Endodermal cell (in vitro differentiated cells): ENCODE measurements around the gene NEDD9. TPM values are rescaled to one million over a fixed set of nuclear protein-coding genes. Genes with fewer than 3 reads are reported as not detected.

ENCODE experiments used
- DNase-seq: peaks from one replicate; pipeline ENCODE4 v3.0.0-alpha.2; 2017
- H3K27ac ChIP-seq: 2 replicates; pipeline ENCODE4 v1.5.1; 2013; ENCODE audit warnings: mild to moderate bottlenecking, low read depth, low read length, moderate library complexity
- H3K27me3 ChIP-seq: 2 replicates; pipeline ENCODE4 v1.6.1; 2013; ENCODE audit warnings: mild to moderate bottlenecking, low read length, moderate library complexity; ENCODE audit not compliant: insufficient read depth, control insufficient read depth, poor library complexity, severe bottlenecking
- H3K36me3 ChIP-seq: 2 replicates; pipeline ENCODE4 v1.7.0; 2013; ENCODE audit warnings: mild to moderate bottlenecking, low read length, moderate library complexity; ENCODE audit not compliant: control insufficient read depth, insufficient read depth
- H3K4me1 ChIP-seq: one replicate; pipeline ENCODE4 v1.7.0; 2013; ENCODE audit warnings: low read length; ENCODE audit not compliant: control insufficient read depth, insufficient read depth
- H3K4me3 ChIP-seq: 2 replicates; pipeline ENCODE4 v1.5.1; 2013; ENCODE audit warnings: mild to moderate bottlenecking, low read length, moderate library complexity
- H3K9ac ChIP-seq: 2 replicates; pipeline ENCODE4 v1.6.1; 2013; ENCODE audit warnings: mild to moderate bottlenecking, low read length, moderate library complexity; ENCODE audit not compliant: poor library complexity, severe bottlenecking; ENCODE audit errors: extremely low read depth
- H3K9me3 ChIP-seq: 2 replicates; pipeline ENCODE4 v1.6.1; 2013; ENCODE audit warnings: mild to moderate bottlenecking, low read length, moderate library complexity; ENCODE audit not compliant: control insufficient read depth
- H3K27ac Mint-ChIP-seq: 2 replicates; pipeline ENCODE4 v1.8.0; 2020; ENCODE audit warnings: mixed read lengths
- H3K27me3 Mint-ChIP-seq: 2 replicates; pipeline ENCODE4 v1.8.0; 2021; ENCODE audit warnings: mild to moderate bottlenecking, mixed read lengths; ENCODE audit not compliant: insufficient read depth
- H3K36me3 Mint-ChIP-seq: 2 replicates; pipeline ENCODE4 v1.8.0; 2020; ENCODE audit warnings: low read depth, mixed read lengths
- H3K4me1 Mint-ChIP-seq: 2 replicates; pipeline ENCODE4 v1.8.0; 2020; ENCODE audit warnings: mixed read lengths
- H3K4me3 Mint-ChIP-seq: 2 replicates; pipeline ENCODE4 v1.8.0; 2020; ENCODE audit warnings: mild to moderate bottlenecking, moderate library complexity, mixed read lengths
- H3K9me3 Mint-ChIP-seq: 2 replicates; pipeline ENCODE4 v1.8.0; 2020; ENCODE audit warnings: mild to moderate bottlenecking, mixed read lengths
- CTCF ChIP-seq: fragments of 200-600 bp; sonication (generic); conservative IDR thresholded peaks from 2 replicates; pipeline ENCODE4 v1.5.0; 2021; ENCODE audit warnings: antibody characterized with exemption, mild to moderate bottlenecking
- WGBS, 2 experiments: methylation state at CpG; one replicate each; pipeline versions ENCODE4 v1.1.5 to v1.1.7; 2013; ENCODE audit warnings: missing lambda C conversion rate in 2 of 2, mixed read lengths in 1 of 2; ENCODE audit not compliant: insufficient coverage in 1 of 2, insufficient read length in 1 of 2; 5-methylcytosine and 5-hydroxymethylcytosine counted together
- total RNA-seq, 2 donors: library from RNA; stranded (reverse); fragmentation: NEBNext Ultra II Directional in 1 of 2; extraction: Animal tissue kit (Norgen Biotek cat#: 25700) in 1 of 2; gene quantifications; 2 replicates in 1 of 2; 3 replicates in 1 of 2; pipeline ENCODE4 v1.2.1, GENCODE V29; 2021

NEDD9 gene
- total RNA-seq, 2 donors from 2014 or later, result 1.7 to 7.4 TPM

GRCh38 chr6:11270030-11271027 is 37.9 kb upstream of the NEDD9 start:
- H3K36me3 ChIP-seq, result no peaks in the 10 kb centered on the region
- H3K27ac ChIP-seq, result no peak overlapping the region
- TF ChIP-seq CTCF, result no peak
- Mint-ChIP-seq H3K36me3 (no peaks in the 10 kb centered on the region), H3K4me3 (no peak overlapping the region), H3K27me3 (no peaks in the 10 kb centered on the region), H3K9me3 (no peaks in the 10 kb centered on the region), H3K4me1 (peaks cover 44% of the 10 kb centered on the region), H3K27ac (no peak overlapping the region)
- H3K9ac ChIP-seq, result no peak overlapping the region
- 90 to 92% methylated on average over 7 to 12 of the region's 12 CpGs for WGBS, 2 experiments
- peaks cover 3% of the 10 kb centered on the region for H3K4me1 ChIP-seq
- H3K27me3 ChIP-seq, result no peaks in the 10 kb centered on the region
- no peak for DNase-seq
- no peak overlapping the region for H3K4me3 ChIP-seq
- no peaks in the 10 kb centered on the region for H3K9me3 ChIP-seq

- Histone ChIP-seq H3K4me3 (no peak overlapping the region), H3K9me3 (no peaks in the 10 kb centered on the region), H3K27ac (no peak overlapping the region), H3K9ac (no peak overlapping the region), H3K27me3 (no peaks in the 10 kb centered on the region), H3K36me3 (no peaks in the 10 kb centered on the region), H3K4me1 (peaks cover 3% of the 10 kb centered on the region)
- Mint-ChIP-seq H3K4me1 (peaks cover 40% of the 10 kb centered on the region), H3K27ac (no peak overlapping the region), H3K36me3 (no peaks in the 10 kb centered on the region), H3K4me3 (no peak overlapping the region), H3K9me3 (no peaks in the 10 kb centered on the region), H3K27me3 (no peaks in the 10 kb centered on the region)
- 88% methylated on average over 3 of the region's 4 CpGs; no CpG with 5 or more reads in 1 of the 2 experiments for WGBS, 2 experiments
- DNase-seq, result no peak
- TF ChIP-seq CTCF, result no peak
Observed at GRCh38 chr6:11268978-11269377, 36.5 kb upstream of the NEDD9 start.

GRCh38 chr6:11266926-11267325 is 34.5 kb upstream of the NEDD9 start:
- H3K27ac Mint-ChIP-seq, result no peak overlapping the region
- 91 to 100% methylated on average over 3 of the region's 3 CpGs for WGBS, 2 experiments
- H3K9me3 Mint-ChIP-seq, result no peaks in the 10 kb centered on the region
- H3K4me1 ChIP-seq, result peaks cover 5% of the 10 kb centered on the region
- TF ChIP-seq CTCF, result no peak
- no peaks in the 10 kb centered on the region for H3K36me3 Mint-ChIP-seq
- DNase-seq, result no peak
- H3K27ac ChIP-seq, result no peak overlapping the region
- H3K9me3 ChIP-seq, result no peaks in the 10 kb centered on the region
- H3K4me3 Mint-ChIP-seq, result no peak overlapping the region
- no peaks in the 10 kb centered on the region for H3K27me3 ChIP-seq
- H3K36me3 ChIP-seq, result no peaks in the 10 kb centered on the region
- H3K9ac ChIP-seq, result no peak overlapping the region
- H3K4me1 Mint-ChIP-seq, result peaks cover 36% of the 10 kb centered on the region
- H3K27me3 Mint-ChIP-seq, result no peaks in the 10 kb centered on the region
- H3K4me3 ChIP-seq, result no peak overlapping the region
